ENCODE results near the gene CNTN6.

The CNTN6 gene

DNA sequence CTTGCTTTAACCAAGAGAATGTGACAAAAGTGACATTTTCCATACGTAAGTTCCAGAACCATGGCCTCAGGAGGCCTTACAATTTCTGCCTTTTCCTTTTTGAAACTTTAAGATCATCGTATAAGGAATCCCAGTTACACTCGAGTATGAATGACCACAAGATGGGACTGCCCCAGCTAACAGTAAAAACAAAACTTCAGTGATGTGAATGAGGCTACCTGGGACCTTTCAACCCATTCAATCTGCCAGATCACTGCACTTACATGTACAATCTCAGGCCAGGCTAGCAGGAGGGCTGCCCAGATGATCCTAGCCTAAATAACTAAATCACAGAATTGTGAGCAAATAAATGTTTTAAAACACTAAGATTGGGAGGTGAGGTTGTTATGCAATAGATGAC is 328.8 kb downstream of the CNTN6 start:
- no peak for DNase-seq (ENCODE audit: low spot score)

DNA sequence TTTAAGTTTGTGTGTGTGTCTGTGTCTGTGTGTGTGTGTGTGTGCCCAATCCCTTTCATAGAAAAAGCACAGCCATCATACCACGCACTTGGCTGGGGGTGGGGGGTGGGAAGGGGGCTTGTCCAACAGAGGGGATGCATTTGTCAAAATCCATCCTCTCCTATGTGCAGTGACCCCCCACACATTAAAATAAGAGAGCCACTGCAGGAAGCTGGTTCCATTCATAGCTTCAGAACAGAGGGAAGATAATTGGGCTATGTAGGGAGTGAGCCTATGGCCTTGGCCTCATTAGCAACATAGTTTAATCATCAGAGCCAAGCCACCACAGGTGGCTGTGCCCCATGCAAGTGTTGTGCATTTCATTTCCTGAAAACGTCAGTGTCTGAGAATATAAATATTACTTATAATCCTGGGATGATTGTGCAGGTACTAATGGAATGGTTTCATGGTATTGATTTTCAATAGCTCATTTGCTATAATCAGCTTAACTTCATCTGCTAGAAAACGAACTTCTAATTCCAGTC is 330.8 kb downstream of the CNTN6 start:
- DNase-seq (ENCODE audit: low spot score) = no peak

DNA sequence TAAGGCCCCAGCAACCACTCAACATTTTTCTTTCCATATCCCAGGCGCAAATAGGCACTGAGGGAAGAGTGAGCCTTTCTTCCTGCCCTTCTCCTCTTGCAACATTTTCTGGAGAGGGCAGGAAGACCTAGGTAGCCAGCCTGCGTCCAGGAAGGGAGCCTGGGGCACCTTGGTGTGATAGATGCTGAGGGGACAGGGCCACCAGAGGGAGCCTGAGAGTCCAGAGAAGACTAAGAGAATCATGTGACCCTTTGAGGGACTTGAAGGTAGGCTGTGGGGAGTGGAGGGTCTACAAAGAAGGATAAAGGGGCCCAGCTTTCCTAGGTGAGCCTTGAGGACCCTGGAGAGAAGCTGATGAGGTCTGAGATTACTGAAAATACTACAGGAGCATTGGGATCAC is 346.6 kb downstream of the CNTN6 start:
- no peak for DNase-seq (ENCODE audit: low spot score)

DNA sequence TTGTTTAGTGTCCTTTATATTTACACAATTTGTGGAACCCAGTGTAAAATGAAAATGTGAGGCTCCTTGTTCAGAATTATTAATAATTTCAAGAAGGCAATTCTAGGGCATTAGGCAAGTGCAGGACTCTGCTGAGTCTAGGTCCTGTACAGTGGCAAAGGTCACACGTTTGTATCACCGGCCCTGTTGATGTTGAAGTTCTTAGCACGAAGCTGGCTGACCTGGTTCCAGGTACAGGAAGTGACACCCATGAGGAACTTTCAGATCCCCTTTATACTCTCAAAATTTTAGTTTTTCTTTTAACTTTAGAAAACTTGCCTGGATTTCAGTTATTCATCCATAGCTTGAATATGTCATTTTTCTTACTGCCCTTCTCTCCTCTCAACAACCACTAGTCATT is 349.4 kb downstream of the CNTN6 start:
- no peak for DNase-seq (ENCODE audit: low spot score)

DNA sequence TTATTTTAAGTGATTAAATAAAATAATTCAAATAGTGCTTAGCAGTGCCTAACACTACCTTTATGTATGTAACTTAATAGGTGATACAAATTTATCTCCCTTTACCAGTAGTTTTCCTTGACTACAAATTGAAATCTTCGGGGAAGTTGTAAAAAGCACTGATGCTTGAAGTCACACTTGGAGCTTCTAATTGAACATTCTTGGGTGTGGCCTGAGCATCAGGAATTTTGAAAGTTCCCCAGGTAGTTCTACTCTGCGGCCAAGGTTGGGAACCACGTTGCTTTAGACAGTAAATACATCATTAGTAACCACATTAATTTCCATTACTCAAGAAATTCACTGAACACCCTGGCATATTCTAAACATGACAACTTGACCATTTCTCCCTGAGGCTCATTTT is 351.4 kb downstream of the CNTN6 start:
- DNase-seq (ENCODE audit: low spot score) = no peak

DNA sequence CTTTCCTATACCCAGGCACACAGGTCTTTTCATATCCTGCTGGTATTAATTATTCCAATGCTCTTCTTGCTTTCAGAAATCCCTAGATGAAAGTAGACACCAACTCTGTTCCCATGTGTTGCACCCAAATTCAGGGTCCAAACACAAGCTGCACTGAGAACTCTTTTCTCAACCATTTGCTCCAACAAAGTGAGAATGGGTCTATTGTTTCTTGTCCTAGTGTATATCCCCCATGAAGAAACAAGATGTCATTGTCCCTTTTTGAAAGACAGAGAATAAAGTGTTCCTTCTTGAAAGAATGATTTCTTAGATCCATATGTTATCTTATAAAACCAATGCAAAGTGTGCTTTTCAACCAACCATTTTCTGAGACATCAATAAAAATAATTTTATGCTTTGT is 353.7 kb downstream of the CNTN6 start:
- DNase-seq (ENCODE audit: low spot score) = peak; percentile 41

DNA sequence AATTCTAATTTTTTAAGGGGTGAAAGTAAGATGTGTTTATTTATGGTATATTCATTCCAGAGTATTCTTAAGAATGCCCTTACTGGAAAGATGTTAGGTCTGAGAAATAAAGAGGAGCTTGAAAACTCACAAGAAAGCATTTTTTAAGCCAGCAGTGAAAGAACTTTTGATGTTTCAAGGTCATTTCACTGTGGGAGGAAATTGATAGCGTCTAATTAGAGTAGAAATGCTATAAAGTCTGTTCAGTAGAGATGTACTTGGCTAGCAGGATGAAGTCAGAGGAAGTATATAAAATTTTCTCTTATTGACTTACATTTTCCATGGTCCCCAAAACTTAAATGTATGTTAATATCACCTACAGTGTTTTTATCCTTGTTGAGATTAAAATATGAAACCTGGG is 354.6 kb downstream of the CNTN6 start:
- no peak for DNase-seq (ENCODE audit: low spot score)

DNA sequence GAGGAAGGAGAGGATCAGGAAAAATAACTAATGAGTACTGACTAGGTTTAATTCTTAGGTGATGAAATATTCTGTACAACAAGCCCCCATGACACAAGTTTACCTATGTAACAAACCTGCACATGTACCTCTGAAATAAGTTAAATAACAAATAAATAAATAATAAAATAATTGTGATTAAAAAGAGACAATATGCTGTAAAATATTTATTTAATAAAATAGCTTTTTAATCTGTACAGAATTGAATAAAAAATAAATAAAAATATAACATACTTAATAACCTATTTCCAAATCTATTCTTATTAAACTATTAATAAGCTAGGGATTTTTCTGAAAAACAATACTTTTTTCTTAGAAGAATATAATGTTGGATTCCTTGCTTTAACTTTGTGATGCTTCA is 355.6 kb downstream of the CNTN6 start:
- no peak for DNase-seq (ENCODE audit: low spot score)

All from Ammon's horn (tissue), 1 donor.